Measurements from ENCODE around the gene COL5A2. TPM values are rescaled to one million over a fixed set of nuclear protein-coding genes. Genes with fewer than 3 reads are reported as not detected.

The COL5A2 gene
- total RNA-seq, 2 experiments from 2014 or later: 0.25 to 0.77 TPM

DNA sequence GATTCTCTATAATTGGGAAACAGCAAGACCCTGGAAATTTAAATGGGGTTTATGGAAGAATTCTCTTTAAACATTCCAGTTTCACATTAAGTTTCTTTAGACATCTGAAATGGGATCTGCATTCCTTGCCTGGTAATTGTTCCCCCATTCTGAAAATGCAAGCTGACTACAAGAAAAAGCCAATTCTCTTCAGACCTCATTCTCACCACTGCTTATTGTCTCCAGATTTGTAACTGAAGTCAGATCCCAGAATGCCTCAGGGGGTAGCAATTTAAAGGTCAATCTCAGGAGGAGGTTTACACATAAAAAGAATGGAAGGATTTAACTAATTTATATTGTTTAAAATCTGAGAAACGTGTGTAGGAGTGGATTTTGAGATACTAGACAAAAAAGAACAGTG, 164.2 kb downstream of the COL5A2 start:
- no peaks in the 10 kb centered on the region for H3K36me3 Mint-ChIP-seq (ENCODE audit: low read depth)
- Histone ChIP-seq H3K4me3 (ENCODE audit: low read length) (no peak overlapping the region), H3K9me3 (ENCODE audit: control insufficient read depth in 1 of 2, insufficient read depth in 1 of 2, low read length in 2 of 2) (no peaks in the 10 kb centered on the region), H3K27me3 (ENCODE audit: control insufficient read depth in 1 of 2, insufficient read depth in 2 of 2, low read length in 2 of 2) (no peaks in the 10 kb centered on the region), H3K27ac (ENCODE audit: low read depth in 1 of 2, low read length in 2 of 2) (no peak overlapping the region), H3K4me1 (ENCODE audit: insufficient read depth, low read length) (no peaks in the 10 kb centered on the region), H3K36me3 (ENCODE audit: insufficient read depth, low read length) (no peaks in the 10 kb centered on the region)
- no peak overlapping the region for H3K4me3 Mint-ChIP-seq
- no peak for ATAC-seq (ENCODE audit: poor library complexity)
- TF ChIP-seq, protein P1, sequence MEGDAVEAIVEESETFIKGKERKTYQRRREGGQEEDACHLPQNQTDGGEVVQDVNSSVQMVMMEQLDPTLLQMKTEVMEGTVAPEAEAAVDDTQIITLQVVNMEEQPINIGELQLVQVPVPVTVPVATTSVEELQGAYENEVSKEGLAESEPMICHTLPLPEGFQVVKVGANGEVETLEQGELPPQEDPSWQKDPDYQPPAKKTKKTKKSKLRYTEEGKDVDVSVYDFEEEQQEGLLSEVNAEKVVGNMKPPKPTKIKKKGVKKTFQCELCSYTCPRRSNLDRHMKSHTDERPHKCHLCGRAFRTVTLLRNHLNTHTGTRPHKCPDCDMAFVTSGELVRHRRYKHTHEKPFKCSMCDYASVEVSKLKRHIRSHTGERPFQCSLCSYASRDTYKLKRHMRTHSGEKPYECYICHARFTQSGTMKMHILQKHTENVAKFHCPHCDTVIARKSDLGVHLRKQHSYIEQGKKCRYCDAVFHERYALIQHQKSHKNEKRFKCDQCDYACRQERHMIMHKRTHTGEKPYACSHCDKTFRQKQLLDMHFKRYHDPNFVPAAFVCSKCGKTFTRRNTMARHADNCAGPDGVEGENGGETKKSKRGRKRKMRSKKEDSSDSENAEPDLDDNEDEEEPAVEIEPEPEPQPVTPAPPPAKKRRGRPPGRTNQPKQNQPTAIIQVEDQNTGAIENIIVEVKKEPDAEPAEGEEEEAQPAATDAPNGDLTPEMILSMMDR (IDR thresholded peaks at IDR 0.05): no peak
- DNase-seq: no peak
- H3K4me1 Mint-ChIP-seq (ENCODE audit: low read depth): no peaks in the 10 kb centered on the region
- no peak overlapping the region for H3K27ac Mint-ChIP-seq
- ChIA-PET POLR2A (no interaction called here), CTCF (no interaction called here)
- no peaks in the 10 kb centered on the region for H3K9me3 Mint-ChIP-seq
- intact Hi-C loops (cut with DNase I, micrococcal nuclease): no loop called here
- H3K27me3 Mint-ChIP-seq: peaks cover 15% of the 10 kb centered on the region

DNA sequence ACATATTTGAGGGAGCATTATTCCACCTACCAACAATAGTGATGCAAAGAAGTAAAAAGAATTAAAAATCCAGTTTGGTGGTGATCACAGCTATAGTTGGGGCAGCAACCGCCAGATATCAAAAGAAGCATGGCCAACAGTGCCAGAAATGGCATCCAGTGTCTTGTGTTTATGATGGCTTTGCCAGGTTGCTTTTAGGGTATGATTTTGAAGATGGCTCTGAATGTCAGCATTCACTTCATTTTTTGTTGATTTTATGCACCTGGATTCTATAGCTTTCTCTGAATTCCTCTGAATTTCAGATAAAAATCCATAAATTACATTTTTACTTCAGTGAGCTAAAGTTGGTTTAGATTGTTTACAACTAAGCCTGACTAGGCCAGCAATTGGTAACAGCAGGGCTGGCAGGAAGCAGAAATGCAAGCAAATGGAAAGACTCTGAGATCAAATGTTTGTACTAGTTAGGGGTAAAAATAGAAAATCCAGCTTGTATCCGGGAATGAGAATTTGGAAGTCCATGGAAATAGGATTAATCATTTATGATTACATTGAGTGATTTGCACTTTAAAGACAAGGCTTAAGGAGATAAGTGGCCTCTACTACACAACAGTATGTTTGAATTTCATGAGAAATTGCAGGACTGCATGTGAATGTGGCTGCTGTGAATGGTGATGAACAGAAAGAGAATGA, 165.0 kb downstream of the COL5A2 start:
- CTCF ChIA-PET: no interaction called here
- intact Hi-C loops (cut with DNase I, micrococcal nuclease): no loop called here
- H3K9me3 ChIP-seq (ENCODE audit: control insufficient read depth in 1 of 2, insufficient read depth in 1 of 2, low read length in 2 of 2): no peaks in the 10 kb centered on the region
- TF ChIP-seq, protein P1 (IDR thresholded peaks at IDR 0.05): no peak
- H3K4me3 ChIP-seq (ENCODE audit: low read length): no peak overlapping the region
- no peak overlapping the region for H3K27ac Mint-ChIP-seq
- no peaks in the 10 kb centered on the region for H3K36me3 Mint-ChIP-seq (ENCODE audit: low read depth)
- H3K9me3 Mint-ChIP-seq: no peaks in the 10 kb centered on the region
- no peak for DNase-seq
- H3K4me1 Mint-ChIP-seq (ENCODE audit: low read depth): no peaks in the 10 kb centered on the region
- POLR2A ChIA-PET: interaction anchor here (1.4 kb wide), 1 partner anchor 11 kb away, joined by 3 read pairs; no protein-coding TSS in a partner anchor
- no peaks in the 10 kb centered on the region for H3K4me1 ChIP-seq (ENCODE audit: insufficient read depth, low read length)
- H3K27ac ChIP-seq (ENCODE audit: low read depth in 1 of 2, low read length in 2 of 2): no peak overlapping the region
- no peak overlapping the region for H3K4me3 Mint-ChIP-seq
- no peaks in the 10 kb centered on the region for H3K27me3 ChIP-seq (ENCODE audit: control insufficient read depth in 1 of 2, insufficient read depth in 2 of 2, low read length in 2 of 2)
- no peak for ATAC-seq (ENCODE audit: poor library complexity)
- H3K36me3 ChIP-seq (ENCODE audit: insufficient read depth, low read length): no peaks in the 10 kb centered on the region
- H3K27me3 Mint-ChIP-seq: peaks cover 11% of the 10 kb centered on the region

DNA sequence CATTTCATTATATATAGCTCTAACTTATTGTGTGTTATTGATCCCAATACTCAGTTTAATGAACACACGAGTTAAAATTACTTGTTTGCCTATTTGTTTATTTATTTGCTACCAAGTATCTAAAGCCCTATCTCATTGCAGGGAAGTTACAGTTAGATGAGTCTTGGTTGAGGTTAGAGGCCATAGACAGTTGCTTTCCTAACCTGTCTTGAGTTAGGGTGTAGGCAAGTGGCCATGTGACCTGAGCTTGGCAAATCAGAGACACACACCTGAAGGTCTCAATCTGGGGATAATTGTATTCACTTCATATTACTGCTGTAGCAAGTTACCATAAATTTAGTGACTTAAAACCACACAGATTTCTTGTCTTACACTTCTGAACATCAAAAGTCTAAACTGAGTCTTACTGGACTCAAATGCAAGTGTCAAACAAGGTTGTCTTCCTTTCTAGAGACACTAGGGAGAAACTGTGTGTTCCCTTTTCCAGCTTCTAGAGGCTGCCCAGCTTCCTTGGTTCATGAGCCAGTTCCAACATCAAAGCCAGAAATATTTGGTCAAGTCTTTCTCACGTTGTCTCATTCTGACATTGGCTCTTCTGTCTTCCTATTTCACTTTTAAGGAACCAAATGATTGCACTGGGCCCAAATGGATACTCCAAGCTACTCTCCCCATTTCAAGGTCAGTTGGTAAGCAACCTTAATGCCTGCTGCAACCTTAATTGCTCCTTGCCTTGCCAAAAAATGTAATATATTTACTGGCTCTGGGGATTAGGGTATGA, 165.7 kb downstream of the COL5A2 start:
- no peaks in the 10 kb centered on the region for H3K4me1 Mint-ChIP-seq (ENCODE audit: low read depth)
- no peak overlapping the region for H3K27ac Mint-ChIP-seq
- Histone ChIP-seq H3K27ac (ENCODE audit: low read depth in 1 of 2, low read length in 2 of 2) (no peak overlapping the region), H3K4me3 (ENCODE audit: low read length) (no peak overlapping the region), H3K27me3 (ENCODE audit: control insufficient read depth in 1 of 2, insufficient read depth in 2 of 2, low read length in 2 of 2) (no peaks in the 10 kb centered on the region), H3K4me1 (ENCODE audit: insufficient read depth, low read length) (no peaks in the 10 kb centered on the region), H3K36me3 (ENCODE audit: insufficient read depth, low read length) (no peaks in the 10 kb centered on the region), H3K9me3 (ENCODE audit: control insufficient read depth in 1 of 2, insufficient read depth in 1 of 2, low read length in 2 of 2) (no peaks in the 10 kb centered on the region)
- peaks cover 4% of the 10 kb centered on the region for H3K27me3 Mint-ChIP-seq
- ATAC-seq (ENCODE audit: poor library complexity) (no peak), DNase-seq (no peak)
- TF ChIP-seq, protein P1 (IDR thresholded peaks at IDR 0.05): no peak
- ChIA-PET CTCF (no interaction called here), POLR2A (interaction anchor here (1.4 kb wide), 1 partner anchor 10 kb away, joined by 3 read pairs; no protein-coding TSS in a partner anchor)
- H3K9me3 Mint-ChIP-seq: no peaks in the 10 kb centered on the region
- intact Hi-C loops (cut with DNase I, micrococcal nuclease): no loop called here
- H3K4me3 Mint-ChIP-seq: no peak overlapping the region
- no peaks in the 10 kb centered on the region for H3K36me3 Mint-ChIP-seq (ENCODE audit: low read depth)
